ENCODE data around the gene MOB3A. TPM values are rescaled to one million over a fixed set of nuclear protein-coding genes. Genes with fewer than 3 reads are reported as not detected.

MOB3A gene
- total and polyA plus RNA-seq, 9 of the 15 experiments (the other 6 are each of a cell fraction or from before 2014, with no cell fraction given): 1.1 to 24.1 (median 6.0) TPM

- ATAC-seq (no peak), FAIRE-seq (no peak), DNase-seq (ENCODE audit: extremely low read depth in 1 of 4, low spot score in 3 of 4) (no peak)
- BruUV-seq (replicated peaks): no TSS peak
- H3K4me1 ChIP-seq (replicated peaks in 1 of 2; ENCODE audit: control insufficient read depth in 2 of 2, insufficient read depth in 2 of 2, low read length in 2 of 2): peaks cover 0 to 34% of the 10 kb centered on the region in 2 experiments; a peak in 1 of 5 replicates
- no peaks in the 10 kb centered on the region; a peak in 1 of 5 replicates for H3K27me3 ChIP-seq (ENCODE audit: control insufficient read depth in 2 of 2, insufficient read depth in 2 of 2, low read length in 2 of 2)
- H3K9ac ChIP-seq (ENCODE audit: insufficient read depth in 1 of 2, low read depth in 2 of 2, low read length in 2 of 2): no peak overlapping the region
- H3K4me3 ChIP-seq: no peak overlapping the region
- H3K36me3 ChIP-seq (ENCODE audit: control insufficient read depth, insufficient read depth, low read length): peaks cover 75% of the 10 kb centered on the region; the same call in 2 of the 3 replicates
- H3K27ac ChIP-seq (ENCODE audit: extremely low read depth, low read depth, low read length): no peak overlapping the region
- H3K4me2 ChIP-seq (ENCODE audit: insufficient read depth, low read length): no peak overlapping the region
- POLR2A ChIA-PET: no interaction called here
- no peaks in the 10 kb centered on the region for H3K9me1 ChIP-seq (ENCODE audit: control insufficient read depth, insufficient read depth, low read length)
- H4K20me1 ChIP-seq (replicated peaks; ENCODE audit: control insufficient read depth, insufficient read depth, low read length): 0 out of 2 replicates have a peak, but pooled peaks cover 3% of the 10 kb centered on the region
- 94% methylated on average over 19 of the region's 20 CpGs for WGBS (ENCODE audit: insufficient coverage, low coverage, missing lambda C conversion rate)
- CTCF ChIA-PET (ENCODE audit: low intra/inter-chr PET ratio): no interaction called here
- intact Hi-C loops (cut with micrococcal nuclease) (no loop called here), in situ Hi-C loops (cut with MboI) (no loop called here)
- H3K9me3 ChIP-seq (replicated peaks; ENCODE audit: control insufficient read depth, insufficient read depth, low read depth, low read length): peaks cover 3% of the 10 kb centered on the region
- peaks cover 7% of the 10 kb centered on the region; the same call in 1 of the 3 replicates for H3K79me2 ChIP-seq (ENCODE audit: control insufficient read depth, insufficient read depth, low read length)
- H2AFZ ChIP-seq (ENCODE audit: low read depth, low read length): no peak overlapping the region
- TF ChIP-seq ZNF644 (tag; IDR thresholded peaks at IDR 0.05; ENCODE audit: low read depth) (no peak), ZMIZ1 (IDR thresholded peaks at IDR 0.05; ENCODE audit: low read depth in 2 of 2, low read length in 2 of 2) (no peak), MXI1 (IDR thresholded peaks at IDR 0.05; ENCODE audit: low read depth, low read length) (no peak), GATAD2B (IDR thresholded peaks at IDR 0.05; ENCODE audit: borderline replicate concordance) (no peak), MED1 (CRISPR knock-in tag; IDR thresholded peaks at IDR 0.05; ENCODE audit: borderline replicate concordance) (no peak), CREBBP (IDR thresholded peaks at IDR 0.05; ENCODE audit: low read depth, low read length) (no peak), ATF6 (CRISPR knock-in tag; IDR thresholded peaks at IDR 0.05) (no peak), PHB (CRISPR knock-in tag; IDR thresholded peaks at IDR 0.05) (no peak), DACH1 (IDR thresholded peaks at IDR 0.05; ENCODE audit: partially characterized antibody) (no peak), TFAM (CRISPR knock-in tag; conservative IDR thresholded peaks at IDR 0.05) (no peak), RCOR1 (IDR thresholded peaks at IDR 0.05; ENCODE audit: borderline replicate concordance in 1 of 2, low read depth in 2 of 2, low read length in 2 of 2) (no peak), TSHZ1 (CRISPR knock-in tag; IDR thresholded peaks at IDR 0.05) (no peak)
Observed at GRCh38 chr19:2103045-2103707, 7.0 kb upstream of the MOB3A start.

All from K562 (cell line).